Prostate gland (tissue), 2 donors: ENCODE data around the gene AP3D1.

Source experiments
- CTCF ChIP-seq, 4 experiments: fragments of 200-600 bp in 2 of 4; fragments of 450-650 bp in 2 of 4; sonication (generic) in 2 of 4; IDR thresholded peaks; 1 replicate in 3 of 4; 2 replicates in 1 of 4; pipeline ENCODE4 v1.5.1; 2016 to 2019; ENCODE audit warnings: antibody characterized with exemption in 4 of 4, mild to moderate bottlenecking in 2 of 4, moderate library complexity in 2 of 4
- POLR2A ChIP-seq: fragments of 450-650 bp; IDR thresholded peaks from one replicate; pipeline ENCODE4 v1.6.1; 2016; ENCODE audit warnings: antibody characterized with exemption, mild to moderate bottlenecking
- POLR2AphosphoS5 ChIP-seq: sonication (generic); formaldehyde crosslinking; IDR thresholded peaks from one replicate; pipeline ENCODE4 v1.6.1; 2017; ENCODE audit warnings: antibody characterized with exemption

GRCh38 chr19:2185734-2186070 is 34.3 kb upstream of the AP3D1 start:
- TF ChIP-seq CTCF (IDR thresholded peaks at IDR 0.05) = no peak
- TF ChIP-seq POLR2A = no peak
- TF ChIP-seq POLR2AphosphoS5 = no peak
